Lower leg skin (tissue), 3 donors: ENCODE measurements around the gene DNAH6.

Source experiments
- POLR2A ChIP-seq, 2 donors: fragments of 450-650 bp; IDR thresholded peaks; one replicate each; pipeline ENCODE4 v1.6.1; 2016 to 2017; ENCODE audit warnings: antibody characterized with exemption in 2 of 2, mild to moderate bottlenecking in 1 of 2, moderate library complexity in 1 of 2
- TF ChIP-seq, protein P1 (sequence below), 3 donors: fragments of 450-650 bp; IDR thresholded peaks; one replicate each; pipeline ENCODE4 v1.5.1; 2016; ENCODE audit warnings: antibody characterized with exemption in 3 of 3, mild to moderate bottlenecking in 3 of 3, moderate library complexity in 2 of 3

- TF ChIP-seq, protein P1, sequence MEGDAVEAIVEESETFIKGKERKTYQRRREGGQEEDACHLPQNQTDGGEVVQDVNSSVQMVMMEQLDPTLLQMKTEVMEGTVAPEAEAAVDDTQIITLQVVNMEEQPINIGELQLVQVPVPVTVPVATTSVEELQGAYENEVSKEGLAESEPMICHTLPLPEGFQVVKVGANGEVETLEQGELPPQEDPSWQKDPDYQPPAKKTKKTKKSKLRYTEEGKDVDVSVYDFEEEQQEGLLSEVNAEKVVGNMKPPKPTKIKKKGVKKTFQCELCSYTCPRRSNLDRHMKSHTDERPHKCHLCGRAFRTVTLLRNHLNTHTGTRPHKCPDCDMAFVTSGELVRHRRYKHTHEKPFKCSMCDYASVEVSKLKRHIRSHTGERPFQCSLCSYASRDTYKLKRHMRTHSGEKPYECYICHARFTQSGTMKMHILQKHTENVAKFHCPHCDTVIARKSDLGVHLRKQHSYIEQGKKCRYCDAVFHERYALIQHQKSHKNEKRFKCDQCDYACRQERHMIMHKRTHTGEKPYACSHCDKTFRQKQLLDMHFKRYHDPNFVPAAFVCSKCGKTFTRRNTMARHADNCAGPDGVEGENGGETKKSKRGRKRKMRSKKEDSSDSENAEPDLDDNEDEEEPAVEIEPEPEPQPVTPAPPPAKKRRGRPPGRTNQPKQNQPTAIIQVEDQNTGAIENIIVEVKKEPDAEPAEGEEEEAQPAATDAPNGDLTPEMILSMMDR (IDR thresholded peaks at IDR 0.05) = no peak
- TF ChIP-seq POLR2A (IDR thresholded peaks at IDR 0.05) = no peak
Measured at GRCh38 chr2:84491256-84491655, 25.0 kb upstream of the DNAH6 start.
